Measurements from ENCODE around the gene PDE11A.

The PDE11A gene

DNA sequence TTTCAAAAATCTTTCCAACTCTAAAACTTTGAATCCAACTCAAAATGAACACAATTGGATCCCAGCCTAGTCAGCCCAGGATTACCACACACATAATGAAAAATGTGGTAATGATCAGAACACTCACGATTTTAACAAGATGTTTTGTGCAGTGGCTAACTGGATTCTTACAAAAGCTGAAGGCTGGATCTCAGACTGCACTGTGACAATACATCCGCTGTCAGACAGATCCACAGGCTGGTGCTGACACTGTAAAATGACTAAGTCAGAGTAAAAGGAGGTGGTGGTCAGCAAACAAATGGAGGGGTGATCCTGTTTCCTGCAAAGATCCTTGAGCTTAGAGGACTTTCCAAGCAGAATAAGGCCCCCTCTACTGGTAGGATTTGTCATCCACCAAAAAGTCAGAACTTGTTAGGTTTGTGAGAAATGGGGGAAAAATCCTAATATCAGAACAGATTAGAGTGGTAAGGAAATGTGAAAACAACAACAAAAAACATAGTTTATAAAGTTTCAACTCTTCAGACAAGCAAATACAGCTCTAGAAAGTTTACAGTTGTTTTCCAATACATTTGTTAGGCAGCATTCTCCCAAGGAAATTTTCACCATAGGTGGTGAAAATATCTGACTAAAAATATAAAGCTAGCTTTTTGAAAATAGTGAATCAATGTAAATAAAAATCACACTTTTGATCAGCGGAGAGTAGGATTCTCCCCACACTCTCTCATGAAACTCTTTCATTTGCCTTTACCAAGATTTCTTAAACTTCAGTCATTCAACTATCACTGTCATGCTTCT is 468.1 kb downstream of the PDE11A start:
- no peak for TF ChIP-seq SIN3A (IDR thresholded peaks at IDR 0.05; ENCODE audit: borderline replicate concordance, insufficient read depth, low read length)

DNA sequence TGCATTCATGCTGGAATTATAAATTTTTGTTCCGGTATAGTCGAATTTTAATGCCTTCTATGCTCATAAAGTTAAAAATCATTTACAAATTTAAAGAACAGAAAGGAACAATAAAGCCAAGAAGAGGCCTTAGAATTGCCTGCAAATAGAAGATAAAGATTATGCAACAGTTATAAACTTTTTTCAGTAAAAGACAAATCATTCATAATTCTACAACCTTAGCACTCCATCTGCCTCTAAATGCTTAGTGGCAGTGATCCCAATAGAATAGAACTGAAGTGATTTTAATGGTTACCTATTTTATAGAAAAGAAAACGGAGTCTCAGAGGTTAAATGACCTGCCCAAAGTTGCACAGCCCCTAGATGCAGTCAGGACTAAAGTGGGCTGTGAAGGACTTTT is 468.8 kb downstream of the PDE11A start:
- TF ChIP-seq SIN3A (IDR thresholded peaks at IDR 0.05; ENCODE audit: borderline replicate concordance, insufficient read depth, low read length) = no peak
- no peak for TF ChIP-seq POLR2AphosphoS5 (IDR thresholded peaks at IDR 0.05; ENCODE audit: low read depth, low read length)

DNA sequence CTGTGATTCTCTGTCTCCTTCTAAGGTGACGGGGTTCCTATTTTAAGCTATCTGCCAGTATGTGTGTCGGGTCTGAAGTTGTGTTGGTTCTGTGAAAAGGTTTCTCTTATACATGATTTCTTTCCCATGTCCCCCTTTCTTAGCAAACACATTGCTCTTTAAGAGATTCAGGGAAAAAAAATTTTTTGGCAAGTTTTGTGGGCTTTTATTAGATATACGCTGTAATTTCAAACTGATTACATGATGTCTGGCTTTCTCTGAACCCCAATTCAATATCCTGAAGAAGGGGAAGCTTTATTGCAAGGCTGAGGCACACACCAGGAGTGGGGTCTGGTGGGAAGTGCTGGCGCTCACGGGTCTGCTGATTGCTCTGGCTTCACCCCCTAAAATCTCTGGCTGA is 469.4 kb downstream of the PDE11A start:
- TF ChIP-seq, protein P1, sequence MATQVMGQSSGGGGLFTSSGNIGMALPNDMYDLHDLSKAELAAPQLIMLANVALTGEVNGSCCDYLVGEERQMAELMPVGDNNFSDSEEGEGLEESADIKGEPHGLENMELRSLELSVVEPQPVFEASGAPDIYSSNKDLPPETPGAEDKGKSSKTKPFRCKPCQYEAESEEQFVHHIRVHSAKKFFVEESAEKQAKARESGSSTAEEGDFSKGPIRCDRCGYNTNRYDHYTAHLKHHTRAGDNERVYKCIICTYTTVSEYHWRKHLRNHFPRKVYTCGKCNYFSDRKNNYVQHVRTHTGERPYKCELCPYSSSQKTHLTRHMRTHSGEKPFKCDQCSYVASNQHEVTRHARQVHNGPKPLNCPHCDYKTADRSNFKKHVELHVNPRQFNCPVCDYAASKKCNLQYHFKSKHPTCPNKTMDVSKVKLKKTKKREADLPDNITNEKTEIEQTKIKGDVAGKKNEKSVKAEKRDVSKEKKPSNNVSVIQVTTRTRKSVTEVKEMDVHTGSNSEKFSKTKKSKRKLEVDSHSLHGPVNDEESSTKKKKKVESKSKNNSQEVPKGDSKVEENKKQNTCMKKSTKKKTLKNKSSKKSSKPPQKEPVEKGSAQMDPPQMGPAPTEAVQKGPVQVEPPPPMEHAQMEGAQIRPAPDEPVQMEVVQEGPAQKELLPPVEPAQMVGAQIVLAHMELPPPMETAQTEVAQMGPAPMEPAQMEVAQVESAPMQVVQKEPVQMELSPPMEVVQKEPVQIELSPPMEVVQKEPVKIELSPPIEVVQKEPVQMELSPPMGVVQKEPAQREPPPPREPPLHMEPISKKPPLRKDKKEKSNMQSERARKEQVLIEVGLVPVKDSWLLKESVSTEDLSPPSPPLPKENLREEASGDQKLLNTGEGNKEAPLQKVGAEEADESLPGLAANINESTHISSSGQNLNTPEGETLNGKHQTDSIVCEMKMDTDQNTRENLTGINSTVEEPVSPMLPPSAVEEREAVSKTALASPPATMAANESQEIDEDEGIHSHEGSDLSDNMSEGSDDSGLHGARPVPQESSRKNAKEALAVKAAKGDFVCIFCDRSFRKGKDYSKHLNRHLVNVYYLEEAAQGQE (IDR thresholded peaks at IDR 0.05; ENCODE audit: insufficient read depth in 1 of 2, low read depth in 2 of 2, low read length in 2 of 2) = no peak
- no peak for TF ChIP-seq TAF1 (IDR thresholded peaks at IDR 0.05; ENCODE audit: borderline replicate concordance, insufficient read depth, low read length)
- no peak for TF ChIP-seq FOXP2 (optimal IDR thresholded peaks at IDR 0.05; ENCODE audit: borderline replicate concordance, extremely low read depth, extremely low read length, insufficient read depth)
- TF ChIP-seq SIN3A (IDR thresholded peaks at IDR 0.05; ENCODE audit: borderline replicate concordance, insufficient read depth, low read length) = no peak
- TF ChIP-seq POLR2AphosphoS5 (IDR thresholded peaks at IDR 0.05; ENCODE audit: low read depth, low read length) = no peak

DNA sequence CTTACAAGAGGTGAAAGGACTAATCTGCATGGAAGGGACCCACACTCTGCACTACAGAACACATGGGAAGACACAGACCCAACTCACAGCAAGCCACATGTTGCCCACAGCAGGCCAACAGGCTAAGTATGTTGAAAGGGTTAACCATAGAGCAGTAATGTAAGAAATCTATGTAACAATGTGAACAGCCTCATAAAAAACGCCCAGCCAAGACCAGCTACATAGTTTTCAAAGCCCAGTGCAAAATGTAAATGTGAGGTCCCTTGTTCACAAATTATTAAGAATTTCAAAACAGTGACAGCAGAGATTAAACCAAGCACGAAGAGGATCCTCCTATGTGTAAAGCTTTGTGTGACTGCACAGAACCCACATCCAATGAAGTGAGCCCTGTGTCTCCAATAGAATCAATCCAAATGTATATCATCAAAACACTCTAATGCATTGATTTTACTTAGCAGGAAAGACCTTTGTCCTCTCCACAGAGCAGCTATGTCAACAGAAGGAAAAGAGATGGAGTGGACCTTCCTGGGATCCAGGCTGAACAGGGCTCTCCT is 469.9 kb downstream of the PDE11A start:
- TF ChIP-seq SIN3A (IDR thresholded peaks at IDR 0.05; ENCODE audit: borderline replicate concordance, insufficient read depth, low read length) = no peak
- TF ChIP-seq, protein P1 (IDR thresholded peaks at IDR 0.05; ENCODE audit: insufficient read depth in 1 of 2, low read depth in 2 of 2, low read length in 2 of 2) = no peak
- TF ChIP-seq POLR2AphosphoS5 (IDR thresholded peaks at IDR 0.05; ENCODE audit: low read depth, low read length) = no peak
- no peak for TF ChIP-seq FOXP2 (optimal IDR thresholded peaks at IDR 0.05; ENCODE audit: borderline replicate concordance, extremely low read depth, extremely low read length, insufficient read depth)
- no peak for TF ChIP-seq TAF1 (IDR thresholded peaks at IDR 0.05; ENCODE audit: borderline replicate concordance, insufficient read depth, low read length)

DNA sequence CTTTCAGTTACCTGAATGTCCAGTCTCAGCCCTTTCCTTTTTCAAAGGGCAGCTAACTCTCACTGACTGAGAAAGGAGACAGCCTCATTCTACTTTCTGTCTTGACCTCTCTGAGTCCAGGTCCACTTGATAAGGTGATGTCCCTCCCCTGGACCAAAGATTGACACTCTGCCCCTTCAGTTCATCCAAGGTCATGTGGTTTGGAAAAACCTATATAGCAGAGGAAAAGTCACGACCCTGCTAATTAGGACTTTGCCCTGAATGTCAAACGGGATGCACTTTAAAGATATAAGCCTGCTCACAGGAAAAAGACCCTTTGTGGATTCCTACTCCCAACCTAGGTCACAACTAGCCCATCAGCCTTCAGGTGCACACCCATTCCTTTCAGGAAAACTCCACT is 471.7 kb downstream of the PDE11A start:
- TF ChIP-seq TAF1 (IDR thresholded peaks at IDR 0.05; ENCODE audit: borderline replicate concordance, insufficient read depth, low read length) = no peak
- no peak for TF ChIP-seq FOXP2 (optimal IDR thresholded peaks at IDR 0.05; ENCODE audit: borderline replicate concordance, extremely low read depth, extremely low read length, insufficient read depth)
- no peak for TF ChIP-seq SIN3A (IDR thresholded peaks at IDR 0.05; ENCODE audit: borderline replicate concordance, insufficient read depth, low read length)
- no peak for TF ChIP-seq POLR2AphosphoS5 (IDR thresholded peaks at IDR 0.05; ENCODE audit: low read depth, low read length)
- TF ChIP-seq, protein P1 (IDR thresholded peaks at IDR 0.05; ENCODE audit: insufficient read depth in 1 of 2, low read depth in 2 of 2, low read length in 2 of 2) = no peak

DNA sequence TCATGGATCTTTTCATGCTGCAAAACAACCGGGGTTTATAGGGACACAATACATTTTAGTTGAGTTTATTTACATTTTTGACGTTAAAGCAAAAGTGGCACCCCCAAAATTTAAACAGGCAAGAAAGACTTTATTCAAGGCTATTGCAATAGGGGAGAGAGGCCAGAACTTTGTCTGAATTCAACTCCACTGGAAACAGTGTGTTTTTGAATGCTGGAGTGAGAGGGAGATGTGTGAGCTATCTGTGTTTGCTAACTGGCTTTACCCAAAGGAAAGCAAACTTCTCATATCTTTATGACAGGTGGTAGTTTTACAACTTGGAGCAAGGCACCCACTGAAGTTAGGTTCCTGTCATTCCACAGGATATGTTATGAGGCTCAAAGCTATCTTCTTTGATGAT is 472.6 kb downstream of the PDE11A start:
- TF ChIP-seq, protein P1 (IDR thresholded peaks at IDR 0.05; ENCODE audit: insufficient read depth in 1 of 2, low read depth in 2 of 2, low read length in 2 of 2) = no peak
- TF ChIP-seq FOXP2 (optimal IDR thresholded peaks at IDR 0.05; ENCODE audit: borderline replicate concordance, extremely low read depth, extremely low read length, insufficient read depth) (no peak), POLR2AphosphoS5 (IDR thresholded peaks at IDR 0.05; ENCODE audit: low read depth, low read length) (no peak), TAF1 (IDR thresholded peaks at IDR 0.05; ENCODE audit: borderline replicate concordance, insufficient read depth, low read length) (no peak), SIN3A (IDR thresholded peaks at IDR 0.05; ENCODE audit: borderline replicate concordance, insufficient read depth, low read length) (no peak)
